OCI-LY7 (cell line): ENCODE measurements around the gene ERBB2. TPM values are rescaled to one million over a fixed set of nuclear protein-coding genes. Genes with fewer than 3 reads are reported as not detected.

Source experiments
- BruUV-seq: library from RNA; stranded (reverse); fragments of 400-500 nt; replicated peaks from 2 replicates; lab custom pipeline; 2021; lab: Mats Ljungman, UMichigan
- CTCF ChIA-PET: fragments of 300-600 bp; sonication (Branson Sonifier 250); formaldehyde crosslinking; loops from one replicate; lab custom pipeline; 2022; ENCODE audit warnings: antibody characterized with exemption; ENCODE audit not compliant: unreplicated experiment; lab: Charles Lee
- POLR2A ChIA-PET: fragments of 300-600 bp; sonication (Branson Sonifier 250); formaldehyde crosslinking; loops from one replicate; lab custom pipeline; 2022; ENCODE audit warnings: antibody characterized with exemption; lab: Charles Lee
- DNase-seq: peaks from one replicate; pipeline ENCODE4 v3.0.0-alpha.2; 2015; ENCODE audit warnings: low spot score
- H2AFZ ChIP-seq: fragments of 200-600 bp; sonication (generic), shearing (Covaris generic); 2 replicates; pipeline ENCODE4 v1.6.1; 2014; ENCODE audit warnings: mild to moderate bottlenecking, antibody characterized with exemption, low read length, moderate library complexity
- H3K27ac ChIP-seq: fragments of 200-600 bp; sonication (generic); 2 replicates; pipeline ENCODE4 v1.5.1; 2014; ENCODE audit warnings: mixed run types, low read depth, mild to moderate bottlenecking, moderate library complexity, low read length, inconsistent platforms; ENCODE audit not compliant: poor library complexity, severe bottlenecking
- H3K36me3 ChIP-seq: fragments of 200-600 bp; sonication (generic); 2 replicates; pipeline ENCODE4 v1.6.1; 2014; ENCODE audit warnings: mild to moderate bottlenecking, antibody characterized with exemption, low read length, moderate library complexity, mixed read lengths; ENCODE audit not compliant: insufficient read depth
- H3K4me1 ChIP-seq: fragments of 200-600 bp; sonication (generic); 2 replicates; pipeline ENCODE4 v1.5.1; 2014; ENCODE audit warnings: mild to moderate bottlenecking, low read length; ENCODE audit not compliant: insufficient read depth, poor library complexity, severe bottlenecking
- H3K4me2 ChIP-seq: fragments of 200-600 bp; sonication (generic); 2 replicates; pipeline ENCODE4 v1.6.1; 2014; ENCODE audit warnings: mild to moderate bottlenecking, low read length
- H3K4me3 ChIP-seq: fragments of 200-600 bp; sonication (generic); 2 replicates; pipeline ENCODE4 v1.5.1; 2014; ENCODE audit warnings: mild to moderate bottlenecking, low read depth, low read length; ENCODE audit not compliant: poor library complexity, severe bottlenecking
- H3K79me2 ChIP-seq: fragments of 200-600 bp; sonication (generic); 2 replicates; pipeline ENCODE4 v1.6.1; 2016; ENCODE audit warnings: low read depth, mild to moderate bottlenecking, low read length, moderate library complexity, mixed read lengths; ENCODE audit not compliant: insufficient read depth
- H3K9me2 ChIP-seq: fragments of 200-600 bp; sonication (generic); 2 replicates; pipeline ENCODE4 v1.6.1; 2016; ENCODE audit warnings: mild to moderate bottlenecking, low read length, mixed read lengths; ENCODE audit not compliant: insufficient read depth
- H3K9me3 ChIP-seq: fragments of 200-600 bp; sonication (generic); 2 replicates; pipeline ENCODE4 v1.6.1; 2014; ENCODE audit warnings: mild to moderate bottlenecking, mixed run types, low read length, mixed read lengths
- H4K20me1 ChIP-seq: fragments of 200-600 bp; sonication (generic); 2 replicates; pipeline ENCODE4 v1.6.1; 2014; ENCODE audit warnings: mild to moderate bottlenecking, antibody characterized with exemption, low read length, moderate library complexity, mixed read lengths; ENCODE audit not compliant: insufficient read depth
- EZH2phosphoT487 ChIP-seq: fragments of 200-600 bp; sonication (generic); IDR thresholded peaks from 2 replicates; pipeline ENCODE4 v1.6.1; 2018; ENCODE audit warnings: low read depth, borderline replicate concordance, mild to moderate bottlenecking, mixed run types, antibody characterized with exemption, low read length, moderate library complexity, mixed read lengths
- intact Hi-C: fragments of 100-400 bp; cut with micrococcal nuclease; formaldehyde crosslinking; loops from one replicate; pipeline ENCODE4 v1.10.0; 2022; ENCODE audit not compliant: unreplicated experiment
- total RNA-seq, 2 experiments: library from RNA; depleted of rRNA in 1 of 2; stranded (reverse); fragments of >200 nt in 1 of 2; shearing (Covaris generic) in 1 of 2; gene quantifications; 2 replicates each; pipeline ENCODE4 v1.2.3, GENCODE V29; 2014 to 2022
- TF ChIP-seq, protein P1 (sequence below): fragments of 200-600 bp; sonication (generic); conservative IDR thresholded peaks from 2 replicates; pipeline ENCODE4 v1.5.1; 2014; ENCODE audit warnings: mild to moderate bottlenecking, antibody characterized with exemption, low read length, moderate library complexity, mixed read lengths

The ERBB2 gene
- total RNA-seq, 2 experiments from 2014 or later, result 6.5 to 11.4 TPM

DNA sequence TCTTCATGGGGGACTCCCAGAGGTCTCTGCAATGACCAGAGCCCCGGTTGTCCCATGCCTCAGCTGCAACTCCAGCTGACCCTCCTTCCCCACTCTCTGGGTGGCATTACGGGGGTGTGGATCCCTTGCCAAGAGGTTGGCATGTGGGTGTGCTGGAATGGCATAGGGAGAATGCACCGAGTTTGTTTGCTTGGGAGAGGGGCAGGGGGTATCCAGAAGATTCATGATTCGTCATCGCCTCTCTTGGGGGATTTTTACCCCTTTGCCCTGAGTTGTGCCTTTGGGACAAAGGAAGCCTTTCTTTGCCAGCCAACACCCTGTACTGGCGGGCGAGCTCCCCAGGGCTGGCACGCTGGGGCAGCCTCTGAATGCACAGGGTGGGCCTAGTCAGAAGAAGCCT lies 6.5 kb downstream of the ERBB2 start:
- BruUV-seq, result no TSS peak
- ChIA-PET POLR2A (no interaction called here), CTCF (no interaction called here)
- H3K9me3 ChIP-seq, result no peaks in the 10 kb centered on the region
- no peaks in the 10 kb centered on the region for H3K9me2 ChIP-seq
- H3K4me1 ChIP-seq, result peaks cover 4% of the 10 kb centered on the region
- no peak for DNase-seq
- H3K4me3 ChIP-seq, result no peak overlapping the region
- H3K4me2 ChIP-seq, result no peak overlapping the region
- H4K20me1 ChIP-seq, result no peaks in the 10 kb centered on the region
- no peaks in the 10 kb centered on the region for H3K79me2 ChIP-seq
- H3K27ac ChIP-seq, result no peak overlapping the region
- intact Hi-C loops, result no loop called here
- no peak overlapping the region for H2AFZ ChIP-seq
- H3K36me3 ChIP-seq, result no peaks in the 10 kb centered on the region
- TF ChIP-seq, protein P1, sequence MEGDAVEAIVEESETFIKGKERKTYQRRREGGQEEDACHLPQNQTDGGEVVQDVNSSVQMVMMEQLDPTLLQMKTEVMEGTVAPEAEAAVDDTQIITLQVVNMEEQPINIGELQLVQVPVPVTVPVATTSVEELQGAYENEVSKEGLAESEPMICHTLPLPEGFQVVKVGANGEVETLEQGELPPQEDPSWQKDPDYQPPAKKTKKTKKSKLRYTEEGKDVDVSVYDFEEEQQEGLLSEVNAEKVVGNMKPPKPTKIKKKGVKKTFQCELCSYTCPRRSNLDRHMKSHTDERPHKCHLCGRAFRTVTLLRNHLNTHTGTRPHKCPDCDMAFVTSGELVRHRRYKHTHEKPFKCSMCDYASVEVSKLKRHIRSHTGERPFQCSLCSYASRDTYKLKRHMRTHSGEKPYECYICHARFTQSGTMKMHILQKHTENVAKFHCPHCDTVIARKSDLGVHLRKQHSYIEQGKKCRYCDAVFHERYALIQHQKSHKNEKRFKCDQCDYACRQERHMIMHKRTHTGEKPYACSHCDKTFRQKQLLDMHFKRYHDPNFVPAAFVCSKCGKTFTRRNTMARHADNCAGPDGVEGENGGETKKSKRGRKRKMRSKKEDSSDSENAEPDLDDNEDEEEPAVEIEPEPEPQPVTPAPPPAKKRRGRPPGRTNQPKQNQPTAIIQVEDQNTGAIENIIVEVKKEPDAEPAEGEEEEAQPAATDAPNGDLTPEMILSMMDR, result no peak
- no peak for TF ChIP-seq EZH2phosphoT487

DNA sequence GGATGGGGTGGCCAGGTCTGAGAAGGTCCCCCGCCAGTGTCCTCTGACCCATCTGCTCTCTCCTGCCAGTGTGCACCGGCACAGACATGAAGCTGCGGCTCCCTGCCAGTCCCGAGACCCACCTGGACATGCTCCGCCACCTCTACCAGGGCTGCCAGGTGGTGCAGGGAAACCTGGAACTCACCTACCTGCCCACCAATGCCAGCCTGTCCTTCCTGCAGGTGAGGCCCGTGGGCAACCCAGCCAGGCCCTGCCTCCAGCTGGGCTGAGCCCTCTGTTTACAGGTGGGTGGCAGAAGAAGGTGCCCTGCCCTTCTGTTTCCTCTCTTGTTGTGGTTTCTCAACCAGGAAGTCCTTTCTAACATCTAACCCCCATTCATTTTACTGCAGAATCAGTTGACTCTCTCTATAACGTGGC lies 7.1 kb downstream of the ERBB2 start:
- Histone ChIP-seq H3K27ac (no peak overlapping the region), H3K4me1 (peaks cover 4% of the 10 kb centered on the region), H2AFZ (no peak overlapping the region), H3K4me2 (no peak overlapping the region), H3K9me3 (no peaks in the 10 kb centered on the region), H3K36me3 (no peaks in the 10 kb centered on the region), H4K20me1 (no peaks in the 10 kb centered on the region), H3K9me2 (no peaks in the 10 kb centered on the region), H3K4me3 (no peak overlapping the region), H3K79me2 (no peaks in the 10 kb centered on the region)
- BruUV-seq, result no TSS peak
- TF ChIP-seq, protein P1, result no peak
- no peak for TF ChIP-seq EZH2phosphoT487
- no peak for DNase-seq
- ChIA-PET POLR2A (no interaction called here), CTCF (no interaction called here)
- intact Hi-C loops, result no loop called here

DNA sequence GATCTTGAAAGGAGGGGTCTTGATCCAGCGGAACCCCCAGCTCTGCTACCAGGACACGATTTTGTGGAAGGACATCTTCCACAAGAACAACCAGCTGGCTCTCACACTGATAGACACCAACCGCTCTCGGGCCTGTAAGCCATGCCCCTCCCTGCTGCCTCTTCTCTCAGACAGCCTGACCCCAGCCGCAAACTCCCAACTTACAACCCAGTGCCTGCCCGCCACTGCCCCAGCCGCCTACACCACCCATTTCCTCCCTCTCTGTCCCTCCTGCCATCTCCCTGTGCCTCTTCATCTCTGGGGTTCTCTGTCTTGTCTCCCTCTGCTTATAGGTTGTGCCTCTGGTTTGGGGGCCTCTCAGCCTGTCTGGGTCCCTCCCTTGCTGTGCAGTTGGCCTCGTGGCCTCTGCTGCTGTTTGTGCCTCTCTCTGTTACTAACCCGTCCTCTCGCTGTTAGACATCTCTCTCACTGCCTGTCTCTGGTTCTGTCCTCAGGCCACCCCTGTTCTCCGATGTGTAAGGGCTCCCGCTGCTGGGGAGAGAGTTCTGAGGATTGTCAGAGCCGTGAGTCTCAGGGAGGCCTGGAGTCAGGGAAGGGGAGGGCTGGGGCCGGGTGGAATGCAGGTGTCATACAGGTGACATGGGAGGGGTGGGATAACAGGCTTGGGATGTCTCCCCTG lies 9.6 kb downstream of the ERBB2 start:
- intact Hi-C loops, result no loop called here
- Histone ChIP-seq H4K20me1 (no peaks in the 10 kb centered on the region), H2AFZ (no peak overlapping the region), H3K4me2 (no peak overlapping the region), H3K27ac (no peak overlapping the region), H3K4me1 (no peaks in the 10 kb centered on the region), H3K79me2 (no peaks in the 10 kb centered on the region), H3K36me3 (no peaks in the 10 kb centered on the region), H3K4me3 (no peak overlapping the region), H3K9me3 (no peaks in the 10 kb centered on the region), H3K9me2 (no peaks in the 10 kb centered on the region)
- no peak for DNase-seq
- BruUV-seq, result no TSS peak
- ChIA-PET POLR2A (no interaction called here), CTCF (no interaction called here)
- TF ChIP-seq EZH2phosphoT487, result no peak
- TF ChIP-seq, protein P1, result no peak
